ENCODE measurements around the gene ZNF211.

GRCh38 chr19:57643734-57644133, 10.8 kb downstream of the ZNF211 start:
- TF ChIP-seq STAT3 (IDR thresholded peaks at IDR 0.05; ENCODE audit: low read depth, low read length) (no peak), POLR2AphosphoS5 (IDR thresholded peaks at IDR 0.05; ENCODE audit: low read length) (no peak), IRF4 (IDR thresholded peaks at IDR 0.05; ENCODE audit: low read depth, low read length) (no peak), SIN3A (IDR thresholded peaks at IDR 0.05; ENCODE audit: low read depth, low read length) (no peak), KDM1A (IDR thresholded peaks at IDR 0.05; ENCODE audit: borderline replicate concordance) (no peak), SRF (IDR thresholded peaks at IDR 0.05; ENCODE audit: low read depth in 2 of 2, low read length in 2 of 2) (no peak), CTCF (IDR thresholded peaks at IDR 0.05 in 2 of 3, conservative IDR thresholded peaks at IDR 0.05 in 1 of 3; ENCODE audit: control insufficient read depth in 2 of 3, extremely low read depth in 1 of 3, insufficient read depth in 1 of 3, low read depth in 3 of 3, low read length in 3 of 3) (no peak), SIX5 (IDR thresholded peaks at IDR 0.05; ENCODE audit: low read depth, low read length, severe bottlenecking) (no peak), LARP7 (IDR thresholded peaks at IDR 0.05) (no peak), CEBPB (IDR thresholded peaks at IDR 0.05; ENCODE audit: borderline replicate concordance in 1 of 2, low read depth in 2 of 2, low read length in 2 of 2) (no peak)
- TF ChIP-seq, protein P1, sequence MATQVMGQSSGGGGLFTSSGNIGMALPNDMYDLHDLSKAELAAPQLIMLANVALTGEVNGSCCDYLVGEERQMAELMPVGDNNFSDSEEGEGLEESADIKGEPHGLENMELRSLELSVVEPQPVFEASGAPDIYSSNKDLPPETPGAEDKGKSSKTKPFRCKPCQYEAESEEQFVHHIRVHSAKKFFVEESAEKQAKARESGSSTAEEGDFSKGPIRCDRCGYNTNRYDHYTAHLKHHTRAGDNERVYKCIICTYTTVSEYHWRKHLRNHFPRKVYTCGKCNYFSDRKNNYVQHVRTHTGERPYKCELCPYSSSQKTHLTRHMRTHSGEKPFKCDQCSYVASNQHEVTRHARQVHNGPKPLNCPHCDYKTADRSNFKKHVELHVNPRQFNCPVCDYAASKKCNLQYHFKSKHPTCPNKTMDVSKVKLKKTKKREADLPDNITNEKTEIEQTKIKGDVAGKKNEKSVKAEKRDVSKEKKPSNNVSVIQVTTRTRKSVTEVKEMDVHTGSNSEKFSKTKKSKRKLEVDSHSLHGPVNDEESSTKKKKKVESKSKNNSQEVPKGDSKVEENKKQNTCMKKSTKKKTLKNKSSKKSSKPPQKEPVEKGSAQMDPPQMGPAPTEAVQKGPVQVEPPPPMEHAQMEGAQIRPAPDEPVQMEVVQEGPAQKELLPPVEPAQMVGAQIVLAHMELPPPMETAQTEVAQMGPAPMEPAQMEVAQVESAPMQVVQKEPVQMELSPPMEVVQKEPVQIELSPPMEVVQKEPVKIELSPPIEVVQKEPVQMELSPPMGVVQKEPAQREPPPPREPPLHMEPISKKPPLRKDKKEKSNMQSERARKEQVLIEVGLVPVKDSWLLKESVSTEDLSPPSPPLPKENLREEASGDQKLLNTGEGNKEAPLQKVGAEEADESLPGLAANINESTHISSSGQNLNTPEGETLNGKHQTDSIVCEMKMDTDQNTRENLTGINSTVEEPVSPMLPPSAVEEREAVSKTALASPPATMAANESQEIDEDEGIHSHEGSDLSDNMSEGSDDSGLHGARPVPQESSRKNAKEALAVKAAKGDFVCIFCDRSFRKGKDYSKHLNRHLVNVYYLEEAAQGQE (IDR thresholded peaks at IDR 0.05; ENCODE audit: low read depth, low read length) = no peak
